Tibial nerve (tissue), 4 donors: ENCODE data around the gene SELENOF. TPM values are rescaled to one million over a fixed set of nuclear protein-coding genes. Genes with fewer than 3 reads are reported as not detected.

Experiments used
- DNase-seq, 2 donors: peaks; one replicate each; pipeline ENCODE4 v3.0.0-alpha.2; 2019; ENCODE audit warnings: low spot score in 2 of 2
- H3K27ac ChIP-seq, 4 donors: fragments of 200-600 bp; sonication (generic) in 3 of 4; one replicate each; pipeline ENCODE4 v1.5.1; 2017 to 2019; ENCODE audit warnings: mild to moderate bottlenecking in 1 of 4
- H3K27me3 ChIP-seq, 2 donors: fragments of 200-600 bp; sonication (generic) in 1 of 2; one replicate each; pipeline versions ENCODE4 v1.5.1 to v1.6.0; 2017 to 2019
- H3K36me3 ChIP-seq, 3 donors: fragments of 200-600 bp; sonication (generic); one replicate each; pipeline ENCODE4 v1.5.1; 2018 to 2019
- H3K4me1 ChIP-seq, 4 donors: fragments of 200-600 bp; sonication (generic) in 3 of 4; one replicate each; pipeline ENCODE4 v1.5.1; 2017 to 2019
- H3K4me3 ChIP-seq, 4 donors: fragments of 200-600 bp; sonication (generic) in 3 of 4; one replicate each; pipeline ENCODE4 v1.5.1; 2017 to 2019; ENCODE audit warnings: mild to moderate bottlenecking in 1 of 4, moderate library complexity in 1 of 4
- H3K9me3 ChIP-seq, 4 donors: fragments of 200-600 bp; sonication (generic) in 3 of 4; one replicate each; pipeline ENCODE4 v1.5.1; 2017 to 2019
- CTCF ChIP-seq, 5 experiments: fragments of 200-600 bp in 3 of 5; fragments of 450-650 bp in 2 of 5; sonication (generic) in 3 of 5; IDR thresholded peaks; one replicate each; pipeline ENCODE4 v1.5.1; 2016 to 2019; ENCODE audit warnings: antibody characterized with exemption in 5 of 5, mild to moderate bottlenecking in 3 of 5, moderate library complexity in 2 of 5
- EP300 ChIP-seq, 2 donors: sonication (generic); formaldehyde crosslinking; IDR thresholded peaks; one replicate each; pipeline ENCODE4 v1.6.1; 2017; ENCODE audit warnings: antibody characterized with exemption in 2 of 2, mild to moderate bottlenecking in 1 of 2
- POLR2A ChIP-seq, 2 donors: fragments of 450-650 bp; IDR thresholded peaks; one replicate each; pipeline ENCODE4 v1.6.1; 2017; ENCODE audit warnings: antibody characterized with exemption in 2 of 2, mild to moderate bottlenecking in 2 of 2, moderate library complexity in 2 of 2
- WGBS, 2 donors: methylation state at CpG; one replicate each; pipeline ENCODE4 v1.1.5; 2018; 5-methylcytosine and 5-hydroxymethylcytosine counted together
- total RNA-seq, 4 donors: library from RNA; depleted of rRNA; stranded (reverse); fragments of >200 nt; gene quantifications; one replicate each; pipeline ENCODE4 v1.1.0, GENCODE V29; 2016

Gene SELENOF
- total RNA-seq, 4 donors from 2014 or later, result 78.0 to 123 (median 92.3) TPM

GRCh38 chr1:86861424-86861823 is 52.5 kb downstream of the SELENOF start:
- Histone ChIP-seq H3K36me3 (peaks cover 0 to 8% (median 0%) of the 10 kb centered on the region in 3 donors), H3K27me3 (no peaks in the 10 kb centered on the region), H3K4me1 (peaks cover 0 to 6% (median 0%) of the 10 kb centered on the region in 4 donors), H3K27ac (no peak overlapping the region), H3K4me3 (no peak overlapping the region), H3K9me3 (no peaks in the 10 kb centered on the region)
- no peak for DNase-seq
- 87 to 94% methylated on average over 1 of the region's 1 CpG for WGBS, 2 donors
- TF ChIP-seq CTCF (IDR thresholded peaks at IDR 0.05), result no peak
- no peak for TF ChIP-seq POLR2A (IDR thresholded peaks at IDR 0.05)
- TF ChIP-seq EP300 (IDR thresholded peaks at IDR 0.05), result no peak

GRCh38 chr1:86860424-86860823 is 53.5 kb downstream of the SELENOF start:
- Histone ChIP-seq H3K27ac (no peak overlapping the region), H3K9me3 (no peaks in the 10 kb centered on the region), H3K4me1 (peaks cover 0 to 6% (median 0%) of the 10 kb centered on the region in 4 donors), H3K36me3 (peaks cover 0 to 8% (median 0%) of the 10 kb centered on the region in 3 donors), H3K4me3 (no peak overlapping the region), H3K27me3 (no peaks in the 10 kb centered on the region)
- 74 to 84% methylated on average over 1 of the region's 1 CpG for WGBS, 2 donors
- DNase-seq, result no peak
- TF ChIP-seq EP300 (IDR thresholded peaks at IDR 0.05), result no peak

- Histone ChIP-seq H3K4me3 (no peak overlapping the region), H3K27ac (no peak overlapping the region), H3K4me1 (peaks cover 0 to 6% (median 0%) of the 10 kb centered on the region in 4 donors), H3K9me3 (no peaks in the 10 kb centered on the region), H3K27me3 (no peaks in the 10 kb centered on the region), H3K36me3 (peaks cover 0 to 8% (median 0%) of the 10 kb centered on the region in 3 donors)
- no peak for DNase-seq
- TF ChIP-seq CTCF (IDR thresholded peaks at IDR 0.05) (no peak), EP300 (IDR thresholded peaks at IDR 0.05) (no peak), POLR2A (IDR thresholded peaks at IDR 0.05) (no peak)
- WGBS, 2 donors, result 68 to 78% methylated on average over 2 of the region's 2 CpGs
Observed at GRCh38 chr1:86860020-86860419, 53.9 kb downstream of the SELENOF start.

- no peaks in the 10 kb centered on the region for H3K27me3 ChIP-seq
- 94 to 95% methylated on average over 3 of the region's 3 CpGs for WGBS, 2 donors
- peaks cover 0 to 6% (median 0%) of the 10 kb centered on the region in 4 donors for H3K4me1 ChIP-seq
- no peaks in the 10 kb centered on the region for H3K9me3 ChIP-seq
- TF ChIP-seq CTCF (IDR thresholded peaks at IDR 0.05) (no peak), EP300 (IDR thresholded peaks at IDR 0.05) (no peak), POLR2A (IDR thresholded peaks at IDR 0.05) (no peak)
- H3K27ac ChIP-seq, result no peak overlapping the region
- no peak for DNase-seq
- peaks cover 0 to 8% (median 0%) of the 10 kb centered on the region in 3 donors for H3K36me3 ChIP-seq
- no peak overlapping the region for H3K4me3 ChIP-seq
Observed at GRCh38 chr1:86858524-86859261, 55.2 kb downstream of the SELENOF start.

GRCh38 chr1:86856196-86856595 is 57.7 kb downstream of the SELENOF start:
- 85 to 90% methylated on average over 6 of the region's 6 CpGs for WGBS, 2 donors

More at GRCh38 chr1:86856196-86856595, 57.7 kb downstream of the SELENOF start:
- no peaks in the 10 kb centered on the region for H3K36me3 ChIP-seq
- no peak overlapping the region for H3K4me3 ChIP-seq
- H3K27ac ChIP-seq, result no peak overlapping the region
- H3K4me1 ChIP-seq, result peaks cover 0 to 6% (median 0%) of the 10 kb centered on the region in 4 donors
- no peaks in the 10 kb centered on the region for H3K27me3 ChIP-seq
- H3K9me3 ChIP-seq, result no peaks in the 10 kb centered on the region
- no peak for DNase-seq
- TF ChIP-seq POLR2A (IDR thresholded peaks at IDR 0.05) (no peak), EP300 (IDR thresholded peaks at IDR 0.05) (no peak), CTCF (IDR thresholded peaks at IDR 0.05) (no peak)
